Right lobe of liver (tissue), 6 donors: ENCODE results near the gene NUP35. TPM values are rescaled to one million over a fixed set of nuclear protein-coding genes. Genes with fewer than 3 reads are reported as not detected.

Experiments used
- ATAC-seq, 4 donors: fragments of 200-7000 bp; cut with Tn5 transposase; one replicate each; pipeline ENCODE4 v1.9.1; 2020; ENCODE audit warnings: mild to moderate bottlenecking in 4 of 4, moderate library complexity in 4 of 4
- DNase-seq, 3 donors: peaks; one replicate each; pipeline ENCODE4 v3.0.0-alpha.2; 2020
- H3K27ac ChIP-seq, 3 donors: fragments of 200-600 bp; one replicate each; pipeline ENCODE4 v1.8.0; 2022
- H3K27me3 ChIP-seq, 2 donors: fragments of 200-600 bp; one replicate each; pipeline ENCODE4 v1.8.0; 2022
- H3K36me3 ChIP-seq, 4 donors: fragments of 200-600 bp; sonication (generic) in 1 of 4; one replicate each; pipeline versions ENCODE4 v1.5.1 to v1.8.0; 2017 to 2022; ENCODE audit warnings: control low read depth in 1 of 4
- H3K4me1 ChIP-seq, 4 donors: fragments of 200-600 bp; sonication (generic) in 1 of 4; one replicate each; pipeline versions ENCODE4 v1.5.1 to v1.8.0; 2017 to 2022; ENCODE audit warnings: control low read depth in 1 of 4
- H3K4me3 ChIP-seq, 3 donors: fragments of 200-600 bp; one replicate each; pipeline ENCODE4 v1.8.0; 2022
- H3K9me3 ChIP-seq, 4 donors: fragments of 200-600 bp; sonication (generic) in 1 of 4; one replicate each; pipeline versions ENCODE4 v1.5.1 to v1.8.0; 2017 to 2022; ENCODE audit warnings: control low read depth in 1 of 4
- CTCF ChIP-seq, 4 donors: fragments of 200-600 bp in 3 of 4; fragments of 450-650 bp in 1 of 4; IDR thresholded peaks; one replicate each; pipeline versions ENCODE4 v1.5.1 to v1.8.0; 2016 to 2022; ENCODE audit warnings: antibody characterized with exemption in 4 of 4, mild to moderate bottlenecking in 2 of 4
- POLR2A ChIP-seq: fragments of 450-650 bp; IDR thresholded peaks from one replicate; pipeline ENCODE4 v1.6.1; 2017; ENCODE audit warnings: antibody characterized with exemption, mild to moderate bottlenecking
- WGBS: methylation state at CpG from one replicate; pipeline ENCODE4 v1.1.6; 2018; ENCODE audit warnings: low coverage, low lambda C conversion rate; ENCODE audit not compliant: insufficient coverage; ENCODE audit errors: missing lambda C conversion rate; 5-methylcytosine and 5-hydroxymethylcytosine counted together
- intact Hi-C, 2 donors: fragments of 100-400 bp; cut with DNase I; formaldehyde crosslinking; loops; one replicate each; pipeline versions ENCODE4 v1.11.2 to v1.14.1; 2022
- total RNA-seq, 6 experiments: library from RNA; depleted of rRNA in 2 of 6; stranded (reverse); fragments of >200 nt in 2 of 6; fragmentation: NEBNext Ultra II Directional in 3 of 6; extraction: Animal tissue kit (Norgen Biotek cat#: 25700) in 3 of 6; gene quantifications; one replicate each; pipeline versions ENCODE4 v1.1.0 to v1.2.4, GENCODE V29; 2016 to 2023
- donor health status: DM: no; HTN: yes; CAD: no.
- donor health status: DM: no; HTN: no; CAD: no.
- donor health status: DM: no; HTN: no; CAD: no.
- donor health status: DM: no; HTN: yes; CAD: no.
- donor health status: DM: no; HTN: yes; CAD: no.

NUP35 gene
- total RNA-seq, 6 experiments from 2014 or later, result 8.7 to 12.9 (median 11.2) TPM

GRCh38 chr2:183172220-183172887 is 48.1 kb downstream of the NUP35 start:
- no peaks in the 10 kb centered on the region for H3K4me1 ChIP-seq
- no peaks in the 10 kb centered on the region for H3K9me3 ChIP-seq
- no peaks in the 10 kb centered on the region for H3K36me3 ChIP-seq
- no peak for DNase-seq
- no peak overlapping the region for H3K27ac ChIP-seq
- ATAC-seq, result peak in 1 of 4 donors; percentile 25
- H3K4me3 ChIP-seq, result no peak overlapping the region
- intact Hi-C loops, result no loop called here
- WGBS, result 100% methylated on average over 2 of the region's 6 CpGs
- TF ChIP-seq CTCF (IDR thresholded peaks at IDR 0.05) (no peak), POLR2A (no peak)
- H3K27me3 ChIP-seq, result no peaks in the 10 kb centered on the region

- TF ChIP-seq CTCF (IDR thresholded peaks at IDR 0.05), result no peak
- no peak for TF ChIP-seq POLR2A
- H3K27ac ChIP-seq, result no peak overlapping the region
- intact Hi-C loops, result no loop called here
- ATAC-seq (no peak), DNase-seq (no peak)
- H3K9me3 ChIP-seq, result no peaks in the 10 kb centered on the region
- no peaks in the 10 kb centered on the region for H3K36me3 ChIP-seq
- no peaks in the 10 kb centered on the region for H3K4me1 ChIP-seq
- H3K27me3 ChIP-seq, result no peaks in the 10 kb centered on the region
- WGBS, result no CpG with 5 or more reads among the region's 4 CpGs
- H3K4me3 ChIP-seq, result no peak overlapping the region
Measured at GRCh38 chr2:183179156-183179555, 54.9 kb downstream of the NUP35 start.

- DNase-seq (no peak), ATAC-seq (no peak)
- Histone ChIP-seq H3K36me3 (no peaks in the 10 kb centered on the region), H3K27me3 (no peaks in the 10 kb centered on the region), H3K27ac (no peak overlapping the region), H3K9me3 (no peaks in the 10 kb centered on the region), H3K4me1 (no peaks in the 10 kb centered on the region), H3K4me3 (no peak overlapping the region)
- TF ChIP-seq CTCF (IDR thresholded peaks at IDR 0.05) (no peak), POLR2A (no peak)
- intact Hi-C loops, result no loop called here
Measured at GRCh38 chr2:183185534-183185933, 61.3 kb downstream of the NUP35 start.

GRCh38 chr2:183186296-183186695 is 62.1 kb downstream of the NUP35 start:
- Histone ChIP-seq H3K4me3 (no peak overlapping the region), H3K27me3 (no peaks in the 10 kb centered on the region), H3K9me3 (no peaks in the 10 kb centered on the region), H3K4me1 (no peaks in the 10 kb centered on the region), H3K27ac (no peak overlapping the region), H3K36me3 (no peaks in the 10 kb centered on the region)
- WGBS, result 85% methylated on average over 1 of the region's 1 CpG
- no peak for TF ChIP-seq POLR2A
- intact Hi-C loops, result no loop called here
- DNase-seq (no peak), ATAC-seq (no peak)

- no peaks in the 10 kb centered on the region for H3K4me1 ChIP-seq
- WGBS, result 88% methylated on average over 1 of the region's 1 CpG
- H3K4me3 ChIP-seq, result no peak overlapping the region
- TF ChIP-seq POLR2A (no peak), CTCF (IDR thresholded peaks at IDR 0.05) (no peak)
- H3K27me3 ChIP-seq, result no peaks in the 10 kb centered on the region
- no peaks in the 10 kb centered on the region for H3K36me3 ChIP-seq
- ATAC-seq, result no peak
- H3K27ac ChIP-seq, result no peak overlapping the region
- DNase-seq, result no peak
- H3K9me3 ChIP-seq, result no peaks in the 10 kb centered on the region
- intact Hi-C loops, result no loop called here
Measured at GRCh38 chr2:183186766-183187165, 62.5 kb downstream of the NUP35 start.
